Stimulated activated CD8-positive, alpha-beta memory T cell treated with anti-CD3 and anti-CD28 coated beads, Interleukin-4, amount 100 ng/mL, for 1 hour (primary cell): Measurements from ENCODE around the gene REV1.
"Not testable (repeated sequence)": the region's sequence is repeated elsewhere in the genome, so short reads cannot be mapped to it uniquely, and the experiment has no call there.

ENCODE experiments used
- DNase-seq, 2 donors: peaks; one replicate each; pipeline ENCODE4 v3.0.0-alpha.2; 2020; ENCODE audit warnings: low read depth in 2 of 2, low spot score in 1 of 2

REV1 gene

GRCh38 chr2:99354825-99355224 lies 135.0 kb downstream of the REV1 start:
- DNase-seq: not testable (repeated sequence)

- DNase-seq: no peak
Observed at GRCh38 chr2:99354070-99354469, 135.7 kb downstream of the REV1 start.
